ENCODE data around the gene GLT1D1.

GLT1D1 gene

DNA sequence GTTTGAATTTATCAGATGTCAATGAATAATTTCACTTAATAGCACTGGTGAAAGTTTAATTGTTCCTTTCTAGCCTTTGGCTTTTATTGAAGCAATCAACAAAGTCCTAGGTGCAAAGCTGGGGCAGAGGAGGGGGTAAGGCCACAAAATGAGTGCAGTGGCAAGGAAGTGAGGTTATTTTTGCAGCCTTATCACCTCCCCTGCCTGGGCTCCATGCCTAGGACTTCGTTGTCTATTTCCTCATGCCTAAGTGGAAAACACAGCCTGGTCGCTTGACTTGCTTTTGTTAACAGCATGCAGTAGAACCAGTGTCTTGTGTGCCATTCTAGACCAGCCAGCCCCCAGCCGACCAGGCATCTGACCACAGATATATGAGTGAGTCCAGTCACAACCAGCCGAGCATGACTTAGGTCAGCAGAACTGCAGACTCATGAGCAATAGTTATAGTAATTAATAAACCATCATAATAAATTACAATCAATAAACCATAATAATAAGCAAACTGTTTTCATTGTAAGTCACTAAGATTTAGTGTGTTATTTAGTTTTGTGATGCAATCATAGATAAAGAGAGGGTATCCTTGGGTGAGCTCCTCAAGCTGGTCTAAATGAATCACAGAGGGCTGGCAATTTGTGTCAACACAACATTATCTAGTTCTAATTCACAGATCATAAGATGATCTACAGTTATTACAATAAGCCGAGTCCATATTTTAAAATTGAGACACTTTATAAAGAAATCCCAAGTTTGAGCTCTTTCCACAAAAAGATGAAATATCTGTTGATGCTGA, 156.8 kb downstream of the GLT1D1 start:
- FAIRE-seq: no peak

DNA sequence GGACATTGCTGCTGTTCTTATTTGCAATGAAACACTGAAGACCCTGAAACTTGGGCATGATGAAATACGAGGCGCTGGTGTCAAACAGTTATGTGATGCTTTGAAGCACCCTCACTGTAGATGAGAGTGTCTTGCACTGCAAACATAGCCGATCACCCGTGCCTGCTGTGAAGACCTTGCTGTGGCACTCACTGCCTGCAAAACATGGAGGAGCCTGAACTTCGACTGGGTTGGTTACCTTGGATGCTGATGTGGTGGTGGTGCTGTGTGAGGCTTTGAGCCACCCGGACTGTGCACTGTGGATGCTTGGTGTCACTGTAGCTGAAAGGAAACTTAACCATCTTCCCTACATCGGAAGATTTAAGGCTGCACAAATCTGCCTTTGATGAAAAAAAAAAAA, 162.9 kb downstream of the GLT1D1 start:
- no peak for FAIRE-seq

DNA sequence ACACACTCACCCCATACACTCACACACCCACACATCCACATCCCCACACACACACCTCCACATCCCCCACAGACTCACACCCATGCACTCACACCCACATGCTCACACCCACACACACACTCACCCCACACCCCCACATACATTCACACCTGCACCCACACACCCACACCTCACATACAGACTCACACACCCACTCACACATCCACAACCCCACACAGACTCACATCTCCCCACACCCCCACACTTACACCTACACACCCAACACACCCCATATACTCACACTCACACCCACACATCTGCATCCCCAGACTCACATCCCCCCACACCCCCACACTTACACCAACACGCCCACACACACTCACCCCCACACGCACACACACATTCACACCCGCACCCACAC, 171.8 kb downstream of the GLT1D1 start:
- FAIRE-seq: no peak

DNA sequence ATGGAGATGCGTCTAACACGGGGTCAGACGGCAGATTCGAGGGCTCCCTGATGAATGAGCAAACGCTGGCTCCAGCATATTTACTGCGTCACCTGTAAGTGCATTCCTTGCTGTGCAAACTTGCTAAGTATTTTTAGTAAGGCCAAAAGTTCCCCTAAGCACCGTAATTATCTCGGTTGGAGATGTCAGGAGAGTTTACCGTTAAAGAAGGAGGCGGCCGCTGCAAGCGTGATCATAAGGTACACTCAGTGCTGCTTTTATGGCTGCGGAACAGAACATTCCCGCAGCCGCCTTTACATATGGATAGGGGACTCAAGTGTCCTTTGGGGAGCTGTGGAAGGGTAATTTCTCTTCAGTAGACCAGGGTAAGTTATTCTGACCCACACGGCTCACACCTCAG, 175.6 kb downstream of the GLT1D1 start:
- FAIRE-seq: no peak
